IMR-90 (cell line): ENCODE measurements around the gene HNRNPUL1. TPM values are rescaled to one million over a fixed set of nuclear protein-coding genes. Genes with fewer than 3 reads are reported as not detected.

Experiments used
- CHD1 ChIP-seq: IDR thresholded peaks from 2 replicates; pipeline ENCODE4 v1.6.1; 2012; ENCODE audit warnings: low read depth, low read length, improper control_type of control experiment
- MAZ ChIP-seq: IDR thresholded peaks from 2 replicates; pipeline ENCODE4 v1.6.1; 2012; ENCODE audit warnings: low read depth, mild to moderate bottlenecking, low read length, improper control_type of control experiment, moderate library complexity, borderline replicate concordance
- RAD21 ChIP-seq: IDR thresholded peaks from 2 replicates; pipeline ENCODE4 v1.6.1; 2012; ENCODE audit warnings: low read length, improper control_type of control experiment
- SMC3 ChIP-seq: fragments of 150-350 bp; IDR thresholded peaks from 2 replicates; pipeline ENCODE4 v1.6.1; 2016; ENCODE audit warnings: low read depth, mild to moderate bottlenecking, antibody characterized with exemption, low read length, moderate library complexity
- USF2 ChIP-seq: fragments of 150-350 bp; IDR thresholded peaks from 2 replicates; pipeline ENCODE4 v1.6.1; 2017; ENCODE audit warnings: mild to moderate bottlenecking, antibody characterized with exemption, low read length, low read depth
- polyA plus RNA-seq, 3 experiments: library from polyadenylated mRNA; depleted of rRNA; stranded (reverse); fragments of >200 nt; gene quantifications; 2 replicates each; pipeline ENCODE4 v1.2.3, GENCODE V29; 2012; ENCODE audit warnings: low replicate concordance in 1 of 3
- total RNA-seq: library from RNA; depleted of rRNA; stranded (reverse); fragments of >200 nt; gene quantifications from 2 replicates; pipeline ENCODE4 v1.2.3, GENCODE V29; 2012

HNRNPUL1 gene
- total and polyA plus RNA-seq, 2 of the 4 experiments (the other 2 are of a cell fraction), result 50.7 to 67.3 TPM

- TF ChIP-seq MAZ (no peak), CHD1 (no peak), RAD21 (no peak), SMC3 (no peak), USF2 (no peak)
Measured at GRCh38 chr19:41307954-41308449, 43.8 kb downstream of the HNRNPUL1 start (continued).
